ENCODE results near the gene MCRIP1. TPM values are rescaled to one million over a fixed set of nuclear protein-coding genes. Genes with fewer than 3 reads are reported as not detected.

Gene MCRIP1
- total and polyA plus RNA-seq, 2 of the 13 experiments (the other 11 are each of a cell fraction or from before 2014, with no cell fraction given): 79.7 to 84.9 TPM

DNA sequence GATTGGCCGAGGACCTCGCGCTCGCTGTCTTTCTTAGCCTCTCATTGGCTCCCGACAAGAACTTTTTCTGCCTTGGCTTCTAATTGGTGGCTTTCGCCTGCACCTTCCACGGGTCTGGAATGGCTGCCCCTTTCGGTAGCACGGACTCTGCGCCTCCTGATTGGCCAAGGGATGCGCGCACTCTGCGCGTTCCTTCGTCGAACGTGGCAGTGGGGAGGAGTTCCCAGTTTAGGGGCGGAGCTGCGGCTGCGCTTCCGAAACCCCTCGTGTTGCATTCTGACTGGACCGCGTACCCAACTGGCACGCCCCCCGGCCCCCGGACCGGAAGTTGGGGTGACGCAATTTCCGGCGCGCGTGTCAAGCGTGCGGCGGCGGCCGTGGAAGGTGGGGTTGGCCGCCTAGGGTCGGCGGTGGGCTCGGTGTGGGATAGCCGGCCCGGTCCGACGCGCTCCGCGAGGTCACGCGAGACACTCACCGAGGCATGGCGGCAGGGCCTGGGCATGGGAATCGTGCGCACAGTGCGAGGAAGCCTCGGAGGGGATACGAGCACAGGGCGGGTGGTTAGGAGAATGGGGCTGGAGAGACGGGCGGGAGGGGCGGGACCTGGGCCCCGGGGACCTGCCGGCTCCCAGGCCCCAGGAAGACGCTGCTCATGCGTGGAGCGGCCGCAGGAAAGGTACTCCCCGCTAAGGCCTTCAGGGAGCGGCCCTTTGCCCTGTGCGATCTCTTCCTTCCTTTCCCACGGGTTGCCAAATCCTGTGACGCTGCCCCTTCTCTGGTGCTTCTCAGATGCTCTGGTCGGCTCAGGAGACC is 27.9 kb upstream of the MCRIP1 start (continued):
- TF ChIP-seq RARG (CRISPR knock-in tag; IDR thresholded peaks at IDR 0.05; ENCODE audit: low read depth) (no peak; the same call in 1 of the 2 replicates), GATAD2A (CRISPR knock-in tag; IDR thresholded peaks at IDR 0.05) (peak; percentile 67), ZNF335 (CRISPR knock-in tag; IDR thresholded peaks at IDR 0.05) (peak; percentile 60; the same call in 1 of the 2 replicates), ZBTB21 (CRISPR knock-in tag; IDR thresholded peaks at IDR 0.05) (peak; percentile 49; the same call in 1 of the 2 replicates), ZNF569 (CRISPR knock-in tag; IDR thresholded peaks at IDR 0.05; ENCODE audit: borderline replicate concordance) (0 out of 2 replicates have a peak, but pooled peaks have one; percentile 21), IRX3 (CRISPR knock-in tag; IDR thresholded peaks at IDR 0.05; ENCODE audit: borderline replicate concordance, low read depth) (0 out of 2 replicates have a peak, but pooled peaks have one; percentile 10), NCOA2 (CRISPR knock-in tag; IDR thresholded peaks at IDR 0.05) (no peak), GZF1 (CRISPR knock-in tag; IDR thresholded peaks at IDR 0.05) (peak; percentile 54; the same call in 1 of the 2 replicates), TEAD2 (CRISPR knock-in tag; IDR thresholded peaks at IDR 0.05) (peak; percentile 77), SRF (IDR thresholded peaks at IDR 0.05; ENCODE audit: low read depth, low read length) (0 out of 2 replicates have a peak, but pooled peaks have one; percentile 13), POLR2AphosphoS2 (IDR thresholded peaks at IDR 0.05; ENCODE audit: low read depth, low read length) (peak; percentile 82; the same call in 1 of the 2 replicates), MAF1 (CRISPR knock-in tag; IDR thresholded peaks at IDR 0.05; ENCODE audit: borderline replicate concordance) (peak; percentile 86; the same call in 1 of the 2 replicates), ZNF724P (CRISPR knock-in tag; IDR thresholded peaks at IDR 0.05; ENCODE audit: borderline replicate concordance) (0 out of 2 replicates have a peak, but pooled peaks have one; percentile 71), ZNF430 (CRISPR knock-in tag; IDR thresholded peaks at IDR 0.05) (peak; percentile 99), MTF1 (CRISPR knock-in tag; IDR thresholded peaks at IDR 0.05) (no peak), MED1 (CRISPR knock-in tag; IDR thresholded peaks at IDR 0.05) (peak; percentile 92), ZNF678 (CRISPR knock-in tag; IDR thresholded peaks at IDR 0.05) (no peak), ZNF331 (CRISPR knock-in tag; IDR thresholded peaks at IDR 0.05) (peak; percentile 76; the same call in 1 of the 2 replicates), ATF7 (IDR thresholded peaks at IDR 0.05) (peak; percentile 93), ATF7 (CRISPR knock-in tag; IDR thresholded peaks at IDR 0.05) (peak; percentile 98)
- TF ChIP-seq, protein P1, sequence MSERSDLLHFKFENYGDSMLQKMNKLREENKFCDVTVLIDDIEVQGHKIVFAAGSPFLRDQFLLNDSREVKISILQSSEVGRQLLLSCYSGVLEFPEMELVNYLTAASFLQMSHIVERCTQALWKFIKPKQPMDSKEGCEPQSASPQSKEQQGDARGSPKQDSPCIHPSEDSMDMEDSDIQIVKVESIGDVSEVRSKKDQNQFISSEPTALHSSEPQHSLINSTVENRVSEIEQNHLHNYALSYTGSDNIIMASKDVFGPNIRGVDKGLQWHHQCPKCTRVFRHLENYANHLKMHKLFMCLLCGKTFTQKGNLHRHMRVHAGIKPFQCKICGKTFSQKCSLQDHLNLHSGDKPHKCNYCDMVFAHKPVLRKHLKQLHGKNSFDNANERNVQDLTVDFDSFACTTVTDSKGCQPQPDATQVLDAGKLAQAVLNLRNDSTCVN (CRISPR knock-in tag; IDR thresholded peaks at IDR 0.05; ENCODE audit: borderline replicate concordance): peak; percentile 61; the same call in 1 of the 2 replicates
- TF ChIP-seq, protein P2, sequence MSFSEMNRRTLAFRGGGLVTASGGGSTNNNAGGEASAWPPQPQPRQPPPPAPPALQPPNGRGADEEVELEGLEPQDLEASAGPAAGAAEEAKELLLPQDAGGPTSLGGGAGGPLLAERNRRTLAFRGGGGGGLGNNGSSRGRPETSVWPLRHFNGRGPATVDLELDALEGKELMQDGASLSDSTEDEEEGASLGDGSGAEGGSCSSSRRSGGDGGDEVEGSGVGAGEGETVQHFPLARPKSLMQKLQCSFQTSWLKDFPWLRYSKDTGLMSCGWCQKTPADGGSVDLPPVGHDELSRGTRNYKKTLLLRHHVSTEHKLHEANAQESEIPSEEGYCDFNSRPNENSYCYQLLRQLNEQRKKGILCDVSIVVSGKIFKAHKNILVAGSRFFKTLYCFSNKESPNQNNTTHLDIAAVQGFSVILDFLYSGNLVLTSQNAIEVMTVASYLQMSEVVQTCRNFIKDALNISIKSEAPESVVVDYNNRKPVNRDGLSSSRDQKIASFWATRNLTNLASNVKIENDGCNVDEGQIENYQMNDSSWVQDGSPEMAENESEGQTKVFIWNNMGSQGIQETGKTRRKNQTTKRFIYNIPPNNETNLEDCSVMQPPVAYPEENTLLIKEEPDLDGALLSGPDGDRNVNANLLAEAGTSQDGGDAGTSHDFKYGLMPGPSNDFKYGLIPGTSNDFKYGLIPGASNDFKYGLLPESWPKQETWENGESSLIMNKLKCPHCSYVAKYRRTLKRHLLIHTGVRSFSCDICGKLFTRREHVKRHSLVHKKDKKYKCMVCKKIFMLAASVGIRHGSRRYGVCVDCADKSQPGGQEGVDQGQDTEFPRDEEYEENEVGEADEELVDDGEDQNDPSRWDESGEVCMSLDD (CRISPR knock-in tag; IDR thresholded peaks at IDR 0.05; ENCODE audit: borderline replicate concordance): no peak; the same call in 1 of the 2 replicates
- TF ChIP-seq, protein P3, sequence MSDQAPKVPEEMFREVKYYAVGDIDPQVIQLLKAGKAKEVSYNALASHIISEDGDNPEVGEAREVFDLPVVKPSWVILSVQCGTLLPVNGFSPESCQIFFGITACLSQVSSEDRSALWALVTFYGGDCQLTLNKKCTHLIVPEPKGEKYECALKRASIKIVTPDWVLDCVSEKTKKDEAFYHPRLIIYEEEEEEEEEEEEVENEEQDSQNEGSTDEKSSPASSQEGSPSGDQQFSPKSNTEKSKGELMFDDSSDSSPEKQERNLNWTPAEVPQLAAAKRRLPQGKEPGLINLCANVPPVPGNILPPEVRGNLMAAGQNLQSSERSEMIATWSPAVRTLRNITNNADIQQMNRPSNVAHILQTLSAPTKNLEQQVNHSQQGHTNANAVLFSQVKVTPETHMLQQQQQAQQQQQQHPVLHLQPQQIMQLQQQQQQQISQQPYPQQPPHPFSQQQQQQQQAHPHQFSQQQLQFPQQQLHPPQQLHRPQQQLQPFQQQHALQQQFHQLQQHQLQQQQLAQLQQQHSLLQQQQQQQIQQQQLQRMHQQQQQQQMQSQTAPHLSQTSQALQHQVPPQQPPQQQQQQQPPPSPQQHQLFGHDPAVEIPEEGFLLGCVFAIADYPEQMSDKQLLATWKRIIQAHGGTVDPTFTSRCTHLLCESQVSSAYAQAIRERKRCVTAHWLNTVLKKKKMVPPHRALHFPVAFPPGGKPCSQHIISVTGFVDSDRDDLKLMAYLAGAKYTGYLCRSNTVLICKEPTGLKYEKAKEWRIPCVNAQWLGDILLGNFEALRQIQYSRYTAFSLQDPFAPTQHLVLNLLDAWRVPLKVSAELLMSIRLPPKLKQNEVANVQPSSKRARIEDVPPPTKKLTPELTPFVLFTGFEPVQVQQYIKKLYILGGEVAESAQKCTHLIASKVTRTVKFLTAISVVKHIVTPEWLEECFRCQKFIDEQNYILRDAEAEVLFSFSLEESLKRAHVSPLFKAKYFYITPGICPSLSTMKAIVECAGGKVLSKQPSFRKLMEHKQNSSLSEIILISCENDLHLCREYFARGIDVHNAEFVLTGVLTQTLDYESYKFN (CRISPR knock-in tag; conservative IDR thresholded peaks at IDR 0.05): peak; percentile 54; the same call in 1 of the 2 replicates
